ENCODE measurements around the gene WBP2. TPM values are rescaled to one million over a fixed set of nuclear protein-coding genes. Genes with fewer than 3 reads are reported as not detected.
A peak's percentile ranks its signal among the peaks of the same experiment; 100 is the strongest.

Gene WBP2
- total RNA-seq (100 to 1,000 TPM in 1 of 2 donors, 10 to 100 TPM in 1; 67.2 to 127 TPM), polyA plus RNA-seq (100 to 1,000 TPM; 143 to 195 TPM)
- long read RNA-seq, donor 1, transcript WBP2-201 (8 exons, 1,944 nt) = major isoform, 15 of 31 reads
- long read RNA-seq, donor 1, partial matches to known transcripts = 11 of 31 reads
- long read RNA-seq, donor 1, other reads (novel, unspliced or antisense) = 0 of 31 reads
- long read RNA-seq, donor 2, partial matches to known transcripts = 14 of 16 reads
- long read RNA-seq, donor 2, other reads (novel, unspliced or antisense) = 0 of 16 reads
- long read RNA-seq, donor 3, transcript WBP2-201 (8 exons, 1,944 nt) = major isoform, 18 of 32 reads
- long read RNA-seq, donor 3, partial matches to known transcripts = 9 of 32 reads
- long read RNA-seq, donor 3, other reads (novel, unspliced or antisense) = 0 of 32 reads
- long read RNA-seq, donor 4, partial matches to known transcripts = 0 of 3 reads
- long read RNA-seq, donor 4, other reads (novel, unspliced or antisense) = 0 of 3 reads
- long read RNA-seq, donor 5, transcript WBP2-201 (8 exons, 1,944 nt) = major isoform, 22 of 39 reads
- long read RNA-seq, donor 5, partial matches to known transcripts = 12 of 39 reads
- long read RNA-seq, donor 5, other reads (novel, unspliced or antisense) = 0 of 39 reads

DNA sequence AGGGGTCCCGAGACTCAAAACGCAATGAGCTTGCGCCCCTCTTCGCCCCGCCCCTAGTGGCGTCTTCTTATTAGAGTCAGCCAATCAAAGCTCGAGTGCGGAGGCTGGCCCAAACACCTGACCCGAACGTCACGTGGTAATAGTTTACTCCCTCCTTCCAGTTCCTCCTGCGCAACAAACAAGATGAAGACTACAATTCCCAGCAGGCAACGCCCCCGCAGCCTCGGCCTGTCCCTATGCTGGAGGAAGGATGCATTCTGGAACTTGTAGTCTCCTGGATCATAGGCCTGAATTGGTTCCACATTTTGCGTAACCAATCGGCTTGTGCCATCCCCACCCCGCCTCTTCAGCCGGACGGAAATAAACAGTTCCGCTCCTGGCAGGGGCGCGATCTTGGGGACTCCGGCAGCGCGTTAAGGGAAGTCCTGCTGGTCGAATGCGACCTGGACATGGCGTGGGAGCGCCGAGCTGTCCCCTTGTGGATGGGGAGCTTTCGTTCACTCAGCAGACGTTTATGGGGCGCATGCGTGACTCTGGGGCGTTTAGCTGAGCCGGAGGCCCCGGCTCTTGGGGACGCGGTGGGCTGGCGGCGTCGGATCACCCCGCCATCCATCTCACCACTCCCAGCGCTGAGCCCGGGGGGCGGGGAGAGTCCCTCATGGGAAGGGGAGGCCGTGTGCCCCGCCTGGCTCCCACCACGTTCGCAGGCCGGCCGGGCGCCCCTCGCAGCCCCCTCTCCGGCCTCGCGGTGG lies at the start of gene WBP2:
TSS of gene WBP2 (minus strand) at position 26 of the 752 bp plus-strand sequence. CDS start 38 bp downstream, outside the sequence.
- H3K4me1 ChIP-seq (ENCODE audit: control insufficient read depth in 5 of 5, insufficient read depth in 5 of 5, low read length in 5 of 5) = peaks cover 0 to 17% (median 7%) of the 10 kb centered on the region in 5 donors
- WGBS, 2 donors = 0% methylated on average over 57 to 58 of the region's 58 CpGs
- peak within 1 kb of the TSS; percentile 95 to 100 for H3K27ac ChIP-seq (ENCODE audit: low read depth in 1 of 2, low read length in 1 of 2)
- no peaks in the 10 kb centered on the region for H3K27me3 ChIP-seq (ENCODE audit: control insufficient read depth in 3 of 3, insufficient read depth in 3 of 3, low read length in 2 of 3)
- ATAC-seq (ENCODE audit: insufficient read depth, low FRiP score) = peak; percentile 95
- peak; percentile 99 to 100 (median 100) for DNase-seq
- TF ChIP-seq, protein P1, sequence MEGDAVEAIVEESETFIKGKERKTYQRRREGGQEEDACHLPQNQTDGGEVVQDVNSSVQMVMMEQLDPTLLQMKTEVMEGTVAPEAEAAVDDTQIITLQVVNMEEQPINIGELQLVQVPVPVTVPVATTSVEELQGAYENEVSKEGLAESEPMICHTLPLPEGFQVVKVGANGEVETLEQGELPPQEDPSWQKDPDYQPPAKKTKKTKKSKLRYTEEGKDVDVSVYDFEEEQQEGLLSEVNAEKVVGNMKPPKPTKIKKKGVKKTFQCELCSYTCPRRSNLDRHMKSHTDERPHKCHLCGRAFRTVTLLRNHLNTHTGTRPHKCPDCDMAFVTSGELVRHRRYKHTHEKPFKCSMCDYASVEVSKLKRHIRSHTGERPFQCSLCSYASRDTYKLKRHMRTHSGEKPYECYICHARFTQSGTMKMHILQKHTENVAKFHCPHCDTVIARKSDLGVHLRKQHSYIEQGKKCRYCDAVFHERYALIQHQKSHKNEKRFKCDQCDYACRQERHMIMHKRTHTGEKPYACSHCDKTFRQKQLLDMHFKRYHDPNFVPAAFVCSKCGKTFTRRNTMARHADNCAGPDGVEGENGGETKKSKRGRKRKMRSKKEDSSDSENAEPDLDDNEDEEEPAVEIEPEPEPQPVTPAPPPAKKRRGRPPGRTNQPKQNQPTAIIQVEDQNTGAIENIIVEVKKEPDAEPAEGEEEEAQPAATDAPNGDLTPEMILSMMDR (IDR thresholded peaks at IDR 0.05; ENCODE audit: control extremely low read depth, extremely low read depth) = peak; percentile 3
- peaks cover 0 to 10% (median 7%) of the 10 kb centered on the region in 4 donors for H3K36me3 ChIP-seq (ENCODE audit: control insufficient read depth in 4 of 4, insufficient read depth in 4 of 4, low read length in 4 of 4)
- no peaks in the 10 kb centered on the region for H3K9me3 ChIP-seq (ENCODE audit: control insufficient read depth in 4 of 4, insufficient read depth in 3 of 4, low read length in 3 of 4)
- H3K4me3 ChIP-seq = peak within 1 kb of the TSS; percentile 63
- H3K9ac ChIP-seq (ENCODE audit: insufficient read depth in 1 of 2, low read length in 2 of 2) = peak within 1 kb of the TSS; percentile 56 to 86

- ATAC-seq (ENCODE audit: insufficient read depth, low FRiP score) (no peak), DNase-seq (no peak)
- Histone ChIP-seq H3K9me3 (ENCODE audit: control insufficient read depth in 4 of 4, insufficient read depth in 3 of 4, low read length in 3 of 4) (no peaks in the 10 kb centered on the region), H3K27me3 (ENCODE audit: control insufficient read depth in 3 of 3, insufficient read depth in 3 of 3, low read length in 2 of 3) (no peaks in the 10 kb centered on the region), H3K36me3 (ENCODE audit: control insufficient read depth in 4 of 4, insufficient read depth in 4 of 4, low read length in 4 of 4) (peaks cover 0 to 31% (median 12%) of the 10 kb centered on the region in 4 donors), H3K4me3 (no peak overlapping the region), H3K27ac (ENCODE audit: low read depth in 1 of 2, low read length in 1 of 2) (no peak overlapping the region), H3K9ac (ENCODE audit: insufficient read depth in 1 of 2, low read length in 2 of 2) (no peak overlapping the region), H3K4me1 (ENCODE audit: control insufficient read depth in 5 of 5, insufficient read depth in 5 of 5, low read length in 5 of 5) (peaks cover 0 to 9% (median 0%) of the 10 kb centered on the region in 5 donors)
- 95 to 99% methylated on average over 6 of the region's 6 CpGs for WGBS, 2 donors
- TF ChIP-seq, protein P1 (IDR thresholded peaks at IDR 0.05; ENCODE audit: control extremely low read depth, extremely low read depth) = no peak
Observed at GRCh38 chr17:75902406-75902805, 47.3 kb upstream of the WBP2 start.

DNA sequence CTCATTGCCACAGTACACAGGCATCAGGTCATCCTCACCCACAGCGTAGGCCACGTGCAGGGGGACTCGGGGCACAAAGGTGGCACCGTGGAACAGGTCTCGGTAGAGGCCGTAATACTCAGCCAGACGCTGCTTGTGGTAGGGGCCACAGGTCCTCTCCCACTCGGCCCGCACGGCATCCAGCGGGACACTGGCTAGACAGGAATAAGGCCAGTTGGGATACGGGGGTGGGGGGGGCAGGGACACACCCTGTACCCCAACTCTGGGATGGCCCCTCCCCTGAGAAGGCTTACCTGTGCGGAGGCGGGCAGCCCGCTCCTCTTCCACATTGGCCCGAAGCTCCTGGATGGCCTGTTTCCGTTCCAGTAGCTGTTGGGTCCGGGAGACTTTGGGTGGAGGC lies 46.6 kb upstream of the WBP2 start:
- WGBS, 2 donors = 93 to 99% methylated on average over 18 of the region's 18 CpGs
- no peak for ATAC-seq (ENCODE audit: insufficient read depth, low FRiP score)
- TF ChIP-seq, protein P1 (IDR thresholded peaks at IDR 0.05; ENCODE audit: control extremely low read depth, extremely low read depth) = no peak
- H3K27me3 ChIP-seq (ENCODE audit: control insufficient read depth in 3 of 3, insufficient read depth in 3 of 3, low read length in 2 of 3) = no peaks in the 10 kb centered on the region
- H3K9me3 ChIP-seq (ENCODE audit: control insufficient read depth in 4 of 4, insufficient read depth in 3 of 4, low read length in 3 of 4) = no peaks in the 10 kb centered on the region
- no peak overlapping the region for H3K27ac ChIP-seq (ENCODE audit: low read depth in 1 of 2, low read length in 1 of 2)
- no peak overlapping the region for H3K9ac ChIP-seq (ENCODE audit: insufficient read depth in 1 of 2, low read length in 2 of 2)
- no peak for DNase-seq
- peaks cover 0 to 14% (median 0%) of the 10 kb centered on the region in 5 donors for H3K4me1 ChIP-seq (ENCODE audit: control insufficient read depth in 5 of 5, insufficient read depth in 5 of 5, low read length in 5 of 5)
- H3K4me3 ChIP-seq = no peak overlapping the region
- peaks cover 0 to 31% (median 12%) of the 10 kb centered on the region in 4 donors for H3K36me3 ChIP-seq (ENCODE audit: control insufficient read depth in 4 of 4, insufficient read depth in 4 of 4, low read length in 4 of 4)
